ENCODE results near the gene CYP2C19.

Gene CYP2C19

DNA sequence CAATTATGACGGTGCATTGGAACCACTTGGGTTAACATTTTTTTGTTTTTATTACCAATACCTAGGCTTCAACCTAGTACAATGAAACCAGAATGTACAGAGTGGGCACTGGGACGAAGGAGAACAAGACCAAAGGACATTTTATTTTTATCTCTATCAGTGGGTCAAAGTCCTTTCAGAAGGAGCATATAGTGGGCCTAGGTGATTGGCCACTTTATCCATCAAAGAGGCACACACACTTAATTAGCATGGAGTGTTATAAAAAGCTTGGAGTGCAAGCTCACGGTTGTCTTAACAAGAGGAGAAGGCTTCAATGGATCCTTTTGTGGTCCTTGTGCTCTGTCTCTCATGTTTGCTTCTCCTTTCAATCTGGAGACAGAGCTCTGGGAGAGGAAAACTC is at the start of gene CYP2C19:
TSS of gene CYP2C19 (plus strand) at position 289 of the 400 bp plus-strand sequence. CDS start at position 314, 25 bp downstream.
- H3K4me3 ChIP-seq = no peak within 1 kb of the TSS
- H3K27ac ChIP-seq = no peak within 1 kb of the TSS
- TF ChIP-seq, protein P1, sequence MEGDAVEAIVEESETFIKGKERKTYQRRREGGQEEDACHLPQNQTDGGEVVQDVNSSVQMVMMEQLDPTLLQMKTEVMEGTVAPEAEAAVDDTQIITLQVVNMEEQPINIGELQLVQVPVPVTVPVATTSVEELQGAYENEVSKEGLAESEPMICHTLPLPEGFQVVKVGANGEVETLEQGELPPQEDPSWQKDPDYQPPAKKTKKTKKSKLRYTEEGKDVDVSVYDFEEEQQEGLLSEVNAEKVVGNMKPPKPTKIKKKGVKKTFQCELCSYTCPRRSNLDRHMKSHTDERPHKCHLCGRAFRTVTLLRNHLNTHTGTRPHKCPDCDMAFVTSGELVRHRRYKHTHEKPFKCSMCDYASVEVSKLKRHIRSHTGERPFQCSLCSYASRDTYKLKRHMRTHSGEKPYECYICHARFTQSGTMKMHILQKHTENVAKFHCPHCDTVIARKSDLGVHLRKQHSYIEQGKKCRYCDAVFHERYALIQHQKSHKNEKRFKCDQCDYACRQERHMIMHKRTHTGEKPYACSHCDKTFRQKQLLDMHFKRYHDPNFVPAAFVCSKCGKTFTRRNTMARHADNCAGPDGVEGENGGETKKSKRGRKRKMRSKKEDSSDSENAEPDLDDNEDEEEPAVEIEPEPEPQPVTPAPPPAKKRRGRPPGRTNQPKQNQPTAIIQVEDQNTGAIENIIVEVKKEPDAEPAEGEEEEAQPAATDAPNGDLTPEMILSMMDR (IDR thresholded peaks at IDR 0.05) = no peak
- DNase-seq (ENCODE audit: low spot score) = no peak

DNA sequence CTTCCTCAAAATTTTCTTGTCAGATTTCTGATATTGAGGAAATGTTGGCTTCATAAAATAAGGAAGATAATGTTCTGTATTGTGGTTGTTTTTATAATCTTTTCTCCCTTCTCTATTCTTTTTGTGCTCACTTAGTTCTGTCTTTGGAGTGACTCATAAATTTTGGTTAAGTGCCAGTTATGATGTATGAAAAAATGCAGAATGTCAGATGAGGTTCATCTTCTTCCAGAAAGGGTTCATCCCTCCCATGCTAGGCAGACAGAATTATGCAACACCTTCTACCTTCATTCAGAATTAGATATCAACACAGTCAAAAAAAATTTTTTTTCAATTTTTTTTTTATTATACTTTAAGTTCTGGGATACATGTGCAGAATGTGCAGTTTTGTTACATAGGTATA is 36.6 kb upstream of the CYP2C19 start:
- no peak overlapping the region for H3K4me3 ChIP-seq
- no peak overlapping the region for H3K27ac ChIP-seq
- TF ChIP-seq, protein P1 (IDR thresholded peaks at IDR 0.05) = no peak
- DNase-seq (ENCODE audit: low spot score) = no peak

DNA sequence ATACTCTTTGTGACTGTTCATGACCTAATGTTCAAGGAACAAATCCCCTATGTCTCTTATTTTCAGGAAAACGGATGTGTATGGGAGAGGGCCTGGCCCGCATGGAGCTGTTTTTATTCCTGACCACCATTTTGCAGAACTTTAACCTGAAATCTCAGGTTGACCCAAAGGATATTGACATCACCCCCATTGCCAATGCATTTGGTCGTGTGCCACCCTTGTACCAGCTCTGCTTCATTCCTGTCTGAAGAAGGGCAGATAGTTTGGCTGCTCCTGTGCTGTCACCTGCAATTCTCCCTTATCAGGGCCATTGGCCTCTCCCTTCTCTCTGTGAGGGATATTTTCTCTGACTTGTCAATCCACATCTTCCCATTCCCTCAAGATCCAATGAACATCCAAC is 27.3 kb upstream of the CYP2C19 start:
- Histone ChIP-seq H3K27ac (no peak overlapping the region), H3K4me3 (no peak overlapping the region)
- TF ChIP-seq, protein P1 (IDR thresholded peaks at IDR 0.05) = no peak
- DNase-seq (ENCODE audit: low spot score) = no peak

DNA sequence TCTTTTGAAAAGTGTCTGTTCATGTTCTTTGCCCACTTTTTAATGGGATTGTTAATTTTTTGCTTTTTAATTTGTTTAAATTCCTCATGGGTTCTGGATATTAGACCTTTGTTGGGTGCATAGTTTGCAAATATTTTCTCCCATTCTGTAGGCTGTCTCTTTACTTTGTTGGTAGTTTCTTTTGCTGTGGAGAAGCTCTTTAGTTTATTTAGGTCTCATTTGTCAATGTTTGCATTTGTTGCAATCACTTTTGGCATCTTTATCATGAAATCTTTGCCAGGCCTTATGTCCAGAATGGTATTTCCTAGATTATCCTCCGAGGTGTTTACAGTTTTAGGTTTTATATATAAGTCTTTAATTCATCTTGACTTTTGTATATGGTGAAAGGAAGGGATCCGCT is 23.9 kb upstream of the CYP2C19 start:
- no peak overlapping the region for H3K27ac ChIP-seq
- TF ChIP-seq, protein P1 (IDR thresholded peaks at IDR 0.05) = no peak
- no peak overlapping the region for H3K4me3 ChIP-seq
- no peak for DNase-seq (ENCODE audit: low spot score)

DNA sequence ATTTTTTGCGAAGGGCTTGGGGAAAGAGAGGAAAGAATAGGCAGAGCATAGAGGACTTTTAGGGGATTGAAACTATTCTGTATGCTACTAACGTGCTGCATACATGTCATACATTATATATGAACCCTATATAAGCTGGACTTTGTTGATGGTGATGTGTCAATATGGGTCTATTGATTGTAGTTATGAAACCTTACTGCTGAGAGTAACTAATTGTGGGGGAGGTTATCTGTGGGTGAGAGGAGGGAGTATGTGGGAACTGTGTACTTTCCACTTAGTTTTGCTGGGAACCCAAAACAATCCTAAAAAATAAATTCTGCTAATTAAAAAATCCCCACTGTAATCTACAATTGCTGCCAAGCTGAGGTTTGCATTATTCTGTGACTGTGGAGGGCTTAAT is 15.3 kb upstream of the CYP2C19 start:
- DNase-seq (ENCODE audit: low spot score) = no peak
- no peak overlapping the region for H3K4me3 ChIP-seq
- no peak overlapping the region for H3K27ac ChIP-seq
- TF ChIP-seq, protein P1 (IDR thresholded peaks at IDR 0.05) = no peak

DNA sequence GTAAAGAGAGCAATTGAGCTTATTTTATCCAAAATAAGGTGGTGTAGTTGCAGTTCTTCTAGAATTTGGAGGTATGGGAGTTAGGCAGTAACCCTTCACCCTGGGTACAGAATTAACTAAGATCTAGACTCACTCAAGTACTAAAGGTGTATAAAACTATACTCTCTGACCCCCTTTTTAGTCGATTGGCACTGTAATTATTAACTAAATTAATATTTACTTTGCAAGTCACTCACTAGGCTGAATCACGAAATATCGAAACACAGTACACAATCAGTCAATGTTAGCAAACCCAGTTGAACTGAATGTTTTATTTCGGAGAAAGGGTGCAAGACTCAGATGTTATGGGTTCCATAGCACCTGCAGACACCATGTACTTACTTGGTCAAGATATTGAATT is 14.6 kb upstream of the CYP2C19 start:
- no peak for DNase-seq (ENCODE audit: low spot score)
- TF ChIP-seq, protein P1 (IDR thresholded peaks at IDR 0.05) = no peak
- Histone ChIP-seq H3K4me3 (no peak overlapping the region), H3K27ac (no peak overlapping the region)

DNA sequence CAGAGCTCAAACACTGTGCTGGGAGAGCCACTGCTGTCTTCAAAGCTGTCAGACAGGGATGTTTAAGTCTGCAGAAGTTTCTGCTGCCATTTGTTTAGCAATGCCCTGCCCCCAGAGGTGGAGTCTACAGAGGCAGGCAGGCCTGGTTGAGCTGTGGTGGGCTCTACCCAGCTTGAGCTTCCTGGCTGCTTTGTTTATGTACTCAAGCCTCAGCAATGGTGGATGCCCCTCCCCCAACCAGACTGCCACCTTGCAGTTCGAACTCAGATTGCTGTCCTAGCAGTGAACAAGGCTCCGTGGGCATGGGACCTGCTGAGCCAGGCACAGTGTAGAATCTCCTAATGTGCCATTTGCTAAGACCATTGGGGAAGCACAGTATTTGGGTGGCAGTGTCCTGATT is 4.6 kb upstream of the CYP2C19 start:
- DNase-seq (ENCODE audit: low spot score) = no peak
- TF ChIP-seq, protein P1 (IDR thresholded peaks at IDR 0.05) = no peak

More for the DNA sequence above, 4.6 kb upstream of the CYP2C19 start:
- H3K27ac ChIP-seq = no peak overlapping the region
- H3K4me3 ChIP-seq = no peak overlapping the region
